Colonic mucosa (tissue), 4 donors: ENCODE data around the gene GNAL. TPM values are rescaled to one million over a fixed set of nuclear protein-coding genes. Genes with fewer than 3 reads are reported as not detected.
"Not testable (repeated sequence)": the region's sequence is repeated elsewhere in the genome, so short reads cannot be mapped to it uniquely, and the experiment has no call there.

ENCODE experiments used
- DNase-seq: peaks from one replicate; pipeline ENCODE4 v3.0.0-alpha.2; 2020
- H3K27ac ChIP-seq: fragments of 200-600 bp; one replicate; pipeline ENCODE4 v1.8.0; 2021
- H3K27me3 ChIP-seq: fragments of 200-600 bp; one replicate; pipeline ENCODE4 v1.8.0; 2021
- H3K36me3 ChIP-seq: fragments of 200-600 bp; one replicate; pipeline ENCODE4 v1.8.0; 2021
- H3K4me1 ChIP-seq: fragments of 200-600 bp; one replicate; pipeline ENCODE4 v1.8.0; 2021; ENCODE audit warnings: mild to moderate bottlenecking
- H3K4me3 ChIP-seq: fragments of 200-600 bp; one replicate; pipeline ENCODE4 v1.8.0; 2021
- H3K9ac ChIP-seq, 2 donors: one replicate each; pipeline ENCODE4 v1.7.0; 2013; ENCODE audit warnings: control low read depth in 2 of 2, low read depth in 2 of 2, low read length in 2 of 2
- H3K9me3 ChIP-seq: fragments of 200-600 bp; one replicate; pipeline ENCODE4 v1.8.0; 2021
- CTCF ChIP-seq: fragments of 200-600 bp; IDR thresholded peaks from one replicate; pipeline ENCODE4 v1.8.0; 2022; ENCODE audit warnings: antibody characterized with exemption, mild to moderate bottlenecking
- intact Hi-C: fragments of 100-400 bp; cut with DNase I; formaldehyde crosslinking; loops from one replicate; pipeline ENCODE4 v1.14.1; 2022
- total RNA-seq, 2 donors: library from RNA; stranded (reverse); fragmentation: NEBNext Ultra II Directional in 1 of 2; extraction: Animal tissue kit (Norgen Biotek cat#: 25700) in 1 of 2; gene quantifications; one replicate each; pipeline ENCODE4 v1.2.1, GENCODE V29; 2021
- donor health status: healthy.
- donor health status: DM: no; HTN: no; CAD: no.
- donor health status: DM: no; HTN: no; CAD: no.

Gene GNAL
- total RNA-seq, 2 donors from 2014 or later = 2.0 to 2.6 TPM

GRCh38 chr18:11908182-11909060 lies 219.4 kb downstream of the GNAL start, which contains the start of gene MPPE1:
Gene MPPE1 (minus strand): TSS chr18:11908317. CDS start chr18:11897264, 11,053 bp downstream.
- Histone ChIP-seq H3K9ac (peak within 1 kb of the TSS; percentile 91 to 98), H3K27ac (peak within 1 kb of the TSS; percentile 100), H3K9me3 (no peaks in the 10 kb centered on the region), H3K27me3 (no peaks in the 10 kb centered on the region), H3K36me3 (no peaks in the 10 kb centered on the region), H3K4me1 (no peaks in the 10 kb centered on the region), H3K4me3 (peak within 1 kb of the TSS; percentile 69)
- intact Hi-C loops = loop anchor here (10.0 kb wide), 1 partner anchor 54 kb away; the partner anchor contains the start of gene CHMP1B
- peak; percentile 89 for DNase-seq
- no peak for TF ChIP-seq CTCF

- TF ChIP-seq CTCF = no peak
- Histone ChIP-seq H3K36me3 (no peaks in the 10 kb centered on the region), H3K27me3 (no peaks in the 10 kb centered on the region), H3K4me3 (peak overlapping the region; percentile 69), H3K9me3 (no peaks in the 10 kb centered on the region), H3K27ac (peak overlapping the region; percentile 100), H3K4me1 (no peaks in the 10 kb centered on the region), H3K9ac (peak overlapping the region; percentile 91 to 98)
- DNase-seq = no peak
- intact Hi-C loops = loop anchor here (10.0 kb wide), 1 partner anchor 54 kb away; the partner anchor contains the start of gene CHMP1B
Measured at GRCh38 chr18:11909061-11909455, 220.0 kb downstream of the GNAL start.

GRCh38 chr18:11909591-11910026 lies 220.5 kb downstream of the GNAL start:
- peak overlapping the region; percentile 91 to 98 for H3K9ac ChIP-seq
- no peak for TF ChIP-seq CTCF

GRCh38 chr18:11916880-11917279 lies 227.8 kb downstream of the GNAL start:
- H3K36me3 ChIP-seq, H3K27ac ChIP-seq, intact Hi-C loops, H3K27me3 ChIP-seq, H3K4me1 ChIP-seq, H3K9me3 ChIP-seq, H3K4me3 ChIP-seq, H3K9ac ChIP-seq, DNase-seq: not testable (repeated sequence)

More at GRCh38 chr18:11909591-11910026, 220.5 kb downstream of the GNAL start:
- Histone ChIP-seq H3K27ac (peak overlapping the region; percentile 100), H3K9me3 (no peaks in the 10 kb centered on the region), H3K27me3 (no peaks in the 10 kb centered on the region), H3K4me3 (no peak overlapping the region), H3K4me1 (no peaks in the 10 kb centered on the region), H3K36me3 (no peaks in the 10 kb centered on the region)
- DNase-seq = peak; percentile 21
- intact Hi-C loops = loop anchor here (10.0 kb wide), 1 partner anchor 55 kb away; the partner anchor contains the start of gene CHMP1B

GRCh38 chr18:11919522-11919921 lies 230.5 kb downstream of the GNAL start:
- H3K4me1 ChIP-seq, intact Hi-C loops: not testable (repeated sequence)

GRCh38 chr18:11923450-11923849 lies 234.4 kb downstream of the GNAL start:
- Histone ChIP-seq H3K4me1 (no peaks in the 10 kb centered on the region), H3K4me3 (no peak overlapping the region), H3K27me3 (no peaks in the 10 kb centered on the region), H3K9ac (no peak overlapping the region), H3K27ac (no peak overlapping the region), H3K36me3 (no peaks in the 10 kb centered on the region), H3K9me3 (no peaks in the 10 kb centered on the region)
- intact Hi-C loops = no loop called here
- no peak for TF ChIP-seq CTCF
- DNase-seq = no peak

More at GRCh38 chr18:11919522-11919921, 230.5 kb downstream of the GNAL start:
- H3K27me3 ChIP-seq, H3K4me3 ChIP-seq, H3K9me3 ChIP-seq, H3K9ac ChIP-seq, H3K36me3 ChIP-seq, H3K27ac ChIP-seq, DNase-seq: not testable (repeated sequence)
